ENCODE data around the gene FGFR2.
A peak's percentile ranks its signal among the peaks of the same experiment; 100 is the strongest.

The FGFR2 gene

GRCh38 chr10:121598263-121599249, at the start of gene FGFR2:
Gene FGFR2, minus strand, starts transcription at chr10:121598444. Its CDS starts 4,627 bp downstream, at chr10:121593817.
- no peak for TF ChIP-seq CTCF (IDR thresholded peaks at IDR 0.05; ENCODE audit: control insufficient read depth, extremely low read depth, insufficient read depth)
- H3K4me3 ChIP-seq (ENCODE audit: low read depth, low read length), result peak within 1 kb of the TSS; percentile 46
- peak; percentile 11 for DNase-seq (ENCODE audit: low read depth)

- H3K4me3 ChIP-seq (ENCODE audit: low read depth, low read length), result no peak overlapping the region
- TF ChIP-seq CTCF (IDR thresholded peaks at IDR 0.05; ENCODE audit: control insufficient read depth, extremely low read depth, insufficient read depth), result no peak
- no peak for DNase-seq (ENCODE audit: low read depth)
Observed at GRCh38 chr10:121647401-121647800, 49.2 kb upstream of the FGFR2 start.

GRCh38 chr10:121645696-121646095, 47.5 kb upstream of the FGFR2 start:
- no peak for DNase-seq (ENCODE audit: low read depth)
- H3K4me3 ChIP-seq (ENCODE audit: low read depth, low read length), result no peak overlapping the region
- no peak for TF ChIP-seq CTCF (IDR thresholded peaks at IDR 0.05; ENCODE audit: control insufficient read depth, extremely low read depth, insufficient read depth)

- TF ChIP-seq CTCF (IDR thresholded peaks at IDR 0.05; ENCODE audit: control insufficient read depth, extremely low read depth, insufficient read depth), result no peak
- H3K4me3 ChIP-seq (ENCODE audit: low read depth, low read length), result no peak overlapping the region
- DNase-seq (ENCODE audit: low read depth), result no peak
Observed at GRCh38 chr10:121644501-121644900, 46.3 kb upstream of the FGFR2 start.

GRCh38 chr10:121640266-121640665, 42.0 kb upstream of the FGFR2 start:
- H3K4me3 ChIP-seq (ENCODE audit: low read depth, low read length), result no peak overlapping the region
- TF ChIP-seq CTCF (IDR thresholded peaks at IDR 0.05; ENCODE audit: control insufficient read depth, extremely low read depth, insufficient read depth), result no peak
- no peak for DNase-seq (ENCODE audit: low read depth)

- no peak for DNase-seq (ENCODE audit: low read depth)
- TF ChIP-seq CTCF (IDR thresholded peaks at IDR 0.05; ENCODE audit: control insufficient read depth, extremely low read depth, insufficient read depth), result no peak
- H3K4me3 ChIP-seq (ENCODE audit: low read depth, low read length), result no peak overlapping the region
Observed at GRCh38 chr10:121639416-121639815, 41.2 kb upstream of the FGFR2 start.
